H9 (cell line): Measurements from ENCODE around the gene SLC25A25. TPM values are rescaled to one million over a fixed set of nuclear protein-coding genes. Genes with fewer than 3 reads are reported as not detected.

Experiments used
- DNase-seq: peaks from one replicate; pipeline ENCODE4 v3.0.0-alpha.2; 2017
- H2AFZ ChIP-seq: one replicate; pipeline ENCODE4 v1.6.1; 2013; ENCODE audit warnings: mild to moderate bottlenecking, low read length, control low read depth, moderate library complexity
- H2AK5ac ChIP-seq: 2 replicates; pipeline ENCODE4 v1.6.1; 2013; ENCODE audit warnings: low read length, control low read depth, mixed read lengths; ENCODE audit not compliant: insufficient read length
- H2BK120ac ChIP-seq: one replicate; pipeline ENCODE4 v1.6.1; 2013; ENCODE audit warnings: low read depth, mild to moderate bottlenecking, low read length, control low read depth, inconsistent platforms; ENCODE audit not compliant: poor library complexity, severe bottlenecking
- H2BK12ac ChIP-seq: 2 replicates; pipeline ENCODE4 v1.6.1; 2013; ENCODE audit warnings: low read length, control low read depth, mixed read lengths, low read depth; ENCODE audit not compliant: insufficient read length
- H2BK15ac ChIP-seq: 2 replicates; pipeline ENCODE4 v1.6.1; 2013; ENCODE audit warnings: low read depth, low read length, control low read depth
- H2BK20ac ChIP-seq: one replicate; pipeline ENCODE4 v1.6.1; 2013; ENCODE audit warnings: low read depth, mild to moderate bottlenecking, low read length, control low read depth, inconsistent platforms; ENCODE audit not compliant: poor library complexity, severe bottlenecking
- H2BK5ac ChIP-seq: 2 replicates; pipeline ENCODE4 v1.6.1; 2013; ENCODE audit warnings: low read length, control low read depth, mixed read lengths; ENCODE audit not compliant: insufficient read length
- H3K14ac ChIP-seq: 2 replicates; pipeline ENCODE4 v1.6.1; 2013; ENCODE audit warnings: low read length, control low read depth; ENCODE audit not compliant: insufficient read depth
- H3K18ac ChIP-seq: 2 replicates; pipeline ENCODE4 v1.6.1; 2013; ENCODE audit warnings: low read depth, mild to moderate bottlenecking, mixed read lengths, low read length, control low read depth; ENCODE audit not compliant: insufficient read length
- H3K23ac ChIP-seq: 2 replicates; pipeline ENCODE4 v1.6.1; 2013; ENCODE audit warnings: low read length, control low read depth, mixed read lengths, low read depth; ENCODE audit not compliant: insufficient read length
- H3K23me2 ChIP-seq: 2 replicates; pipeline ENCODE4 v1.6.1; 2013; ENCODE audit warnings: low read depth, mild to moderate bottlenecking, mixed read lengths, low read length, control low read depth; ENCODE audit not compliant: insufficient read length, poor library complexity, severe bottlenecking
- H3K27ac ChIP-seq: 2 replicates; pipeline ENCODE4 v1.5.1; 2013; ENCODE audit warnings: low read length, control low read depth, mixed read lengths, low read depth; ENCODE audit not compliant: insufficient read length
- H3K27me3 ChIP-seq: 2 replicates; pipeline ENCODE4 v1.6.1; 2013; ENCODE audit warnings: low read length, control low read depth, inconsistent platforms; ENCODE audit not compliant: insufficient read depth
- H3K4ac ChIP-seq: 2 replicates; pipeline ENCODE4 v1.6.1; 2013; ENCODE audit warnings: low read depth, mild to moderate bottlenecking, control low read depth, inconsistent platforms, low read length, moderate library complexity
- H3K4me1 ChIP-seq: 2 replicates; pipeline ENCODE4 v1.6.1; 2013; ENCODE audit warnings: low read length, control low read depth, inconsistent platforms; ENCODE audit not compliant: insufficient read depth
- H3K4me2 ChIP-seq: 2 replicates; pipeline ENCODE4 v1.6.1; 2013; ENCODE audit warnings: low read length, control low read depth, mixed read lengths; ENCODE audit not compliant: insufficient read length, insufficient read depth
- H3K56ac ChIP-seq: 2 replicates; pipeline ENCODE4 v1.6.1; 2013; ENCODE audit warnings: low read depth, mild to moderate bottlenecking, mixed read lengths, low read length, control low read depth; ENCODE audit not compliant: insufficient read length
- H3K79me1 ChIP-seq: 2 replicates; pipeline ENCODE4 v1.6.1; 2013; ENCODE audit warnings: low read depth, mild to moderate bottlenecking, moderate library complexity, low read length, control low read depth, inconsistent platforms; ENCODE audit not compliant: insufficient read depth, poor library complexity, severe bottlenecking
- H3K79me2 ChIP-seq: 2 replicates; pipeline ENCODE4 v1.6.1; 2013; ENCODE audit warnings: low read length, control low read depth, inconsistent platforms; ENCODE audit not compliant: insufficient read depth
- H3K9ac ChIP-seq: 2 replicates; pipeline ENCODE4 v1.6.1; 2013; ENCODE audit warnings: low read length, control low read depth, mixed read lengths; ENCODE audit not compliant: insufficient read length; ENCODE audit errors: extremely low read depth
- H3K9me3 ChIP-seq: one replicate; pipeline ENCODE4 v1.6.1; 2013; ENCODE audit warnings: low read depth, low read length, inconsistent platforms; ENCODE audit not compliant: control insufficient read depth
- H3T11ph ChIP-seq: one replicate; pipeline ENCODE4 v1.6.1; 2013; ENCODE audit warnings: mild to moderate bottlenecking, low read length, control low read depth, inconsistent platforms
- H4K20me1 ChIP-seq: one replicate; pipeline ENCODE4 v1.6.1; 2013; ENCODE audit not compliant: control insufficient read depth, insufficient read length, insufficient read depth
- H4K5ac ChIP-seq: 2 replicates; pipeline ENCODE4 v1.6.1; 2013; ENCODE audit warnings: low read depth, mild to moderate bottlenecking, mixed read lengths, low read length, control low read depth; ENCODE audit not compliant: insufficient read length
- H4K8ac ChIP-seq: replicated peaks from 2 replicates; pipeline ENCODE4 v1.6.1; 2013; ENCODE audit warnings: low read length, control low read depth, mixed read lengths, low read depth; ENCODE audit not compliant: insufficient read length
- H4K91ac ChIP-seq: 2 replicates; pipeline ENCODE4 v1.6.1; 2013; ENCODE audit warnings: low read depth, mild to moderate bottlenecking, moderate library complexity, mixed read lengths, low read length, control low read depth; ENCODE audit not compliant: insufficient read length
- H3K27ac Mint-ChIP-seq, 3 experiments: 2 replicates in 2 of 3; 3 replicates in 1 of 3; pipeline ENCODE4 v1.8.0; 2020 to 2021; ENCODE audit warnings: mixed read lengths in 3 of 3, mild to moderate bottlenecking in 1 of 3, moderate library complexity in 1 of 3
- H3K27me3 Mint-ChIP-seq: 2 replicates; pipeline ENCODE4 v1.8.0; 2021; ENCODE audit warnings: low read depth, mild to moderate bottlenecking, moderate library complexity, mixed read lengths
- H3K36me3 Mint-ChIP-seq, 3 experiments: 2 replicates in 2 of 3; 3 replicates in 1 of 3; pipeline ENCODE4 v1.8.0; 2020 to 2021; ENCODE audit warnings: low read depth in 3 of 3, mixed read lengths in 3 of 3; ENCODE audit not compliant: insufficient read depth in 1 of 3
- H3K4me1 Mint-ChIP-seq, 2 experiments: 2 replicates each; pipeline ENCODE4 v1.8.0; 2020; ENCODE audit warnings: mixed read lengths in 2 of 2
- H3K4me3 Mint-ChIP-seq, 2 experiments: 2 replicates in 1 of 2; 3 replicates in 1 of 2; pipeline ENCODE4 v1.8.0; 2020 to 2021; ENCODE audit warnings: mild to moderate bottlenecking in 2 of 2, mixed read lengths in 2 of 2, moderate library complexity in 1 of 2
- H3K9me3 Mint-ChIP-seq, 2 experiments: 2 replicates in 1 of 2; 3 replicates in 1 of 2; pipeline ENCODE4 v1.8.0; 2020; ENCODE audit warnings: mild to moderate bottlenecking in 2 of 2, mixed read lengths in 2 of 2, moderate library complexity in 1 of 2
- CTCF ChIP-seq: fragments of 200-600 bp; sonication (generic); conservative IDR thresholded peaks from 3 replicates; pipeline ENCODE4 v1.8.0; 2021; ENCODE audit warnings: antibody characterized with exemption, mild to moderate bottlenecking
- WGBS: extraction: QIAGEN DNeasy Blood & Tissue Kit; methylation state at CpG from one replicate; pipeline ENCODE4 v1.1.7; 2013; ENCODE audit warnings: missing lambda C conversion rate, low lambda C conversion rate, mixed read lengths; ENCODE audit not compliant: insufficient read length; ENCODE audit errors: extremely low coverage; 5-methylcytosine and 5-hydroxymethylcytosine counted together
- total RNA-seq: library from RNA; stranded (reverse); gene quantifications from 2 replicates; pipeline ENCODE4 v1.2.1, GENCODE V29; 2021

The SLC25A25 gene
- total RNA-seq, 1 experiment from 2014 or later = 16.9 TPM

DNA sequence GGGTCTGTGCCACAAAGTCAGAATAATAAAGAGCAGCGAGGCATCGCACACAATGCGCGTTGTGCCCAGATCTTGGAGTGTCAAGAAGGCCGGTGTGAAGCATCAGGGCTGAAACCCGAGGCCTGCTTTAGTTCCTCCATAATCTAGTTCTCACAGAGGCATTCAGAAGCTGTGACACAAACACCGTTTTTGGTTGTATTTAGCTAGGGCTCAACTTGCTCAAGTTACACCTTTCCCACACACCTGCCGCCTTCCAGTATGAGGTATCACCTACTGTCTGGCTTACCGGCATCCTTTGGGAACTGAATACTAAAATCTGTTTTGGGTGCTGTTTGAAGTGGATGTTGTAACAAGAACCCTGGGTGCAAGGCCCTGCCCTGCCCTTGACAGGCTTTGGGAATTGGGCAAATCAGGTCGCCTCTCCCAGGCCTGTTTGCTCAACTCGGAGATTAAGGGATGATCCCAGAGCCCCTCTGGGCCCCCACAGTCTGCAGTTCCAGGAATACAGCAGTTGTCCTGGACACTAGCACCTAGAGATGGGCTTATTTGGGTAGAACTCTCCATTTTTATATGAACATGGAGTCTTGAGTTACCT lies 27.0 kb downstream of the SLC25A25 start:
- Histone ChIP-seq H3K4ac (no peak overlapping the region), H4K20me1 (no peaks in the 10 kb centered on the region), H4K8ac (no peak overlapping the region), H3K9ac (no peak overlapping the region), H3K9me3 (no peaks in the 10 kb centered on the region), H2AK5ac (no peak overlapping the region), H2BK12ac (no peak overlapping the region), H3K18ac (peak overlapping the region; percentile 87), H3T11ph (no peak overlapping the region), H4K91ac (no peak overlapping the region), H3K79me1 (peaks cover 8% of the 10 kb centered on the region), H3K79me2 (peaks cover 7% of the 10 kb centered on the region; the same call in 1 of the 2 replicates), H3K23me2 (peaks cover 10% of the 10 kb centered on the region), H4K5ac (no peak overlapping the region), H2BK15ac (no peak overlapping the region), H3K23ac (no peak overlapping the region), H3K27me3 (no peaks in the 10 kb centered on the region), H3K4me1 (peaks cover 5% of the 10 kb centered on the region; the same call in 1 of the 2 replicates), H2AFZ (no peak overlapping the region), H3K14ac (peak overlapping the region; percentile 4; the same call in 1 of the 2 replicates), H3K4me2 (no peak overlapping the region), H2BK20ac (no peak overlapping the region), H2BK120ac (no peak overlapping the region), H3K56ac (no peak overlapping the region), H3K27ac (no peak overlapping the region), H2BK5ac (no peak overlapping the region)
- no peak for DNase-seq
- no CpG with 5 or more reads among the region's 11 CpGs for WGBS
- Mint-ChIP-seq H3K9me3 (no peaks in the 10 kb centered on the region), H3K27me3 (no peaks in the 10 kb centered on the region), H3K4me1 (peaks cover 50 to 52% of the 10 kb centered on the region in 2 experiments), H3K36me3 (peaks cover 0 to 1% (median 0%) of the 10 kb centered on the region in 3 experiments; a peak in 2 of 7 replicates), H3K4me3 (no peak overlapping the region), H3K27ac (peak overlapping the region; percentile 65 to 98 (median 90); a peak in 4 of 7 replicates)
- no peak for TF ChIP-seq CTCF
